ENCODE results near the gene MON1A.
"Not testable (repeated sequence)": the region's sequence is repeated elsewhere in the genome, so short reads cannot be mapped to it uniquely, and the experiment has no call there.

The MON1A gene

GRCh38 chr3:49916686-49917085, 12.9 kb downstream of the MON1A start:
- Histone ChIP-seq H3K36me3 (ENCODE audit: control insufficient read depth, insufficient read depth, low read length, severe bottlenecking) (peaks cover 9% of the 10 kb centered on the region), H3K9ac (ENCODE audit: low read length) (no peak overlapping the region), H3K4me1 (ENCODE audit: control insufficient read depth, insufficient read depth, low read length) (peaks cover 4% of the 10 kb centered on the region), H3K4me3 (ENCODE audit: low read length) (no peak overlapping the region), H3K27me3 (replicated peaks; ENCODE audit: control insufficient read depth, insufficient read depth, low read length) (no peaks in the 10 kb centered on the region), H3K9me3 (ENCODE audit: control insufficient read depth, low read length) (no peaks in the 10 kb centered on the region)
- peak; percentile 52 for DNase-seq (ENCODE audit: low read depth)

- Histone ChIP-seq H3K27me3 (replicated peaks; ENCODE audit: control insufficient read depth, insufficient read depth, low read length) (no peaks in the 10 kb centered on the region), H3K4me1 (ENCODE audit: control insufficient read depth, insufficient read depth, low read length) (peaks cover 4% of the 10 kb centered on the region), H3K4me3 (ENCODE audit: low read length) (no peak overlapping the region), H3K36me3 (ENCODE audit: control insufficient read depth, insufficient read depth, low read length, severe bottlenecking) (peaks cover 24% of the 10 kb centered on the region), H3K9me3 (ENCODE audit: control insufficient read depth, low read length) (no peaks in the 10 kb centered on the region), H3K9ac (ENCODE audit: low read length) (no peak overlapping the region)
- no peak for DNase-seq (ENCODE audit: low read depth)
These were observed 14.7 kb downstream of the MON1A start for GRCh38 chr3:49914906-49915305.

DNA sequence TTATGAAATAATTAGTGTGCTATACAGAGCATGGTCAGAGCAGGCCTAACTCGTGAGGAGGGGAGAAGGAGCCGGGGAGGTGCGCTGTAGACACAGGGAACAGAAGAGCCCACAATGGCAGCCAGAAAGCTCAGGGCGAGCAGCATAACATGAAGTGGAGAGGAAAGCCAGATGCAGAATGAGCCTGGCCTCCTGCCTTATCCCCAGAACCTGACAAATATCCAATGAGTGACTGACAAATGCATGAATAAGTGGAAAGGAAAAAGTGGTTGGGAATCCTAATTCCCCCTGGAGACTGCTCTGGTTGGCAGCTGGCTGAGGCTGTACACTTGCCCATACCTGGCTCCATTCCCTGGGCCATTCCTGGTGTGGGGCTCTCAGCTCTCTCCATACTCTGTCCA, 16.7 kb downstream of the MON1A start:
- no peak overlapping the region for H3K4me3 ChIP-seq (ENCODE audit: low read length)
- H3K36me3 ChIP-seq (ENCODE audit: control insufficient read depth, insufficient read depth, low read length, severe bottlenecking): peaks cover 37% of the 10 kb centered on the region
- no peaks in the 10 kb centered on the region for H3K9me3 ChIP-seq (ENCODE audit: control insufficient read depth, low read length)
- H3K27me3 ChIP-seq (replicated peaks; ENCODE audit: control insufficient read depth, insufficient read depth, low read length): no peaks in the 10 kb centered on the region
- DNase-seq (ENCODE audit: low read depth): no peak
- H3K9ac ChIP-seq (ENCODE audit: low read length): no peak overlapping the region
- H3K4me1 ChIP-seq (ENCODE audit: control insufficient read depth, insufficient read depth, low read length): peaks cover 4% of the 10 kb centered on the region

- Histone ChIP-seq H3K36me3 (ENCODE audit: control insufficient read depth, insufficient read depth, low read length, severe bottlenecking) (peaks cover 37% of the 10 kb centered on the region), H3K4me1 (ENCODE audit: control insufficient read depth, insufficient read depth, low read length) (peaks cover 4% of the 10 kb centered on the region)
These were observed 18.0 kb downstream of the MON1A start for GRCh38 chr3:49911611-49912010.

GRCh38 chr3:49911124-49911420, 18.5 kb downstream of the MON1A start:
- no peak for DNase-seq (ENCODE audit: low read depth)
- Histone ChIP-seq H3K4me3 (ENCODE audit: low read length) (no peak overlapping the region), H3K36me3 (ENCODE audit: control insufficient read depth, insufficient read depth, low read length, severe bottlenecking) (peaks cover 37% of the 10 kb centered on the region), H3K27me3 (replicated peaks; ENCODE audit: control insufficient read depth, insufficient read depth, low read length) (no peaks in the 10 kb centered on the region), H3K4me1 (ENCODE audit: control insufficient read depth, insufficient read depth, low read length) (peaks cover 4% of the 10 kb centered on the region), H3K9me3 (ENCODE audit: control insufficient read depth, low read length) (no peaks in the 10 kb centered on the region), H3K9ac (ENCODE audit: low read length) (no peak overlapping the region)

More at GRCh38 chr3:49911611-49912010, 18.0 kb downstream of the MON1A start:
- no peaks in the 10 kb centered on the region for H3K9me3 ChIP-seq (ENCODE audit: control insufficient read depth, low read length)
- DNase-seq (ENCODE audit: low read depth): no peak
- no peak overlapping the region for H3K4me3 ChIP-seq (ENCODE audit: low read length)
- no peak overlapping the region for H3K9ac ChIP-seq (ENCODE audit: low read length)
- no peaks in the 10 kb centered on the region for H3K27me3 ChIP-seq (replicated peaks; ENCODE audit: control insufficient read depth, insufficient read depth, low read length)

- Histone ChIP-seq H3K9me3 (ENCODE audit: control insufficient read depth, low read length) (no peaks in the 10 kb centered on the region), H3K27me3 (replicated peaks; ENCODE audit: control insufficient read depth, insufficient read depth, low read length) (no peaks in the 10 kb centered on the region), H3K4me3 (ENCODE audit: low read length) (no peak overlapping the region), H3K36me3 (ENCODE audit: control insufficient read depth, insufficient read depth, low read length, severe bottlenecking) (peaks cover 37% of the 10 kb centered on the region), H3K4me1 (ENCODE audit: control insufficient read depth, insufficient read depth, low read length) (peaks cover 4% of the 10 kb centered on the region), H3K9ac (ENCODE audit: low read length) (no peak overlapping the region)
- DNase-seq (ENCODE audit: low read depth): no peak
These were observed 19.0 kb downstream of the MON1A start for GRCh38 chr3:49910409-49911123.

DNA sequence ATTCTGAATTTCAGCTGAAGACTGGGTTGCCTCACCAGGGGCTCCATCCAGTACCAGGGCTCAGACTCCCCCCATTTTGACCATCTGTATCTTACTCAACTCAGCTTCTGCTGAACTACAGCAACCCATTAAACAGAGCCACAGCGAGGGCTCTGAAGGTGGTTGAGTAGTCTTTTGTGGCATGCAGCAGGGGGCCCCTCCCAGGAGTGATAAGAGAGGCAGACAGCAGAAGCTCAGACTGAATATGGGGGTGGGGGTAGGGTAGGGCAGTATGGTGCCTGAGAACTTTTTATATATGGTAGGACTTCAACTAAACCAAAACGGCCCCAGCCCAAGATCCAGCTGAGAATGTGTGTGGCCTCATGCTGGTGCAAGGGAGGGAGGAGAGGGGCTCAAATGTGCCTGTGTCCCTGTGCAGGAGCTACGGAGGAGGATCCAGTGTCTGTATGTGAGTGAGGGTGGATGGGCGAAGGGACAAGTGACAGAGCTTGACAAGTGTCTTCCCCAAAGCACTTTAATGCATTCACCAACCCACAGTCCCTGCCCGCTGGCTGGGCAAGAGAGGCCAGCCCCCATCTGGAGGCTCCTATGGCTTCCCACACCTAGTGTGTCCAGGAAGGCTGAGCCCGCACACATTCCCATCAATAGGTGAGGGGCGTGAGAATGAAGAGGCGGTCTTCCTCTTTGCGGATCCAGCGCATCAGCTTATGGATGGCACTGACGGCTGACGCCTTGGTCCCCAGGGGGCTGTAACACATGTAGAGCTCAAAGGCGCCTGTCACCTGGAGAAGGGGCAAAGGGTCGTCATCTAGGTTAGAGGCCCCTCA, 21.0 kb downstream of the MON1A start:
- H3K36me3 ChIP-seq (ENCODE audit: control insufficient read depth, insufficient read depth, low read length, severe bottlenecking): peaks cover 37% of the 10 kb centered on the region
- no peak overlapping the region for H3K9ac ChIP-seq (ENCODE audit: low read length)
- no peak for DNase-seq (ENCODE audit: low read depth)
- no peaks in the 10 kb centered on the region for H3K27me3 ChIP-seq (replicated peaks; ENCODE audit: control insufficient read depth, insufficient read depth, low read length)
- H3K4me1 ChIP-seq (ENCODE audit: control insufficient read depth, insufficient read depth, low read length): peaks cover 4% of the 10 kb centered on the region
- H3K9me3 ChIP-seq (ENCODE audit: control insufficient read depth, low read length): no peaks in the 10 kb centered on the region
- no peak overlapping the region for H3K4me3 ChIP-seq (ENCODE audit: low read length)

GRCh38 chr3:49906073-49906743, 23.4 kb downstream of the MON1A start:
- Histone ChIP-seq H3K27me3 (replicated peaks; ENCODE audit: control insufficient read depth, insufficient read depth, low read length) (no peaks in the 10 kb centered on the region), H3K36me3 (ENCODE audit: control insufficient read depth, insufficient read depth, low read length, severe bottlenecking) (peaks cover 26% of the 10 kb centered on the region), H3K4me3 (ENCODE audit: low read length) (peak overlapping the region; percentile 64), H3K9ac (ENCODE audit: low read length) (peak overlapping the region; percentile 27), H3K4me1 (ENCODE audit: control insufficient read depth, insufficient read depth, low read length) (peaks cover 3% of the 10 kb centered on the region), H3K9me3 (ENCODE audit: control insufficient read depth, low read length) (no peaks in the 10 kb centered on the region)
- DNase-seq (ENCODE audit: low read depth): peak; percentile 76

GRCh38 chr3:49904448-49904847, 25.2 kb downstream of the MON1A start:
- peaks cover 11% of the 10 kb centered on the region for H3K4me1 ChIP-seq (ENCODE audit: control insufficient read depth, insufficient read depth, low read length)
- H3K36me3 ChIP-seq (ENCODE audit: control insufficient read depth, insufficient read depth, low read length, severe bottlenecking); DNase-seq (ENCODE audit: low read depth); H3K27me3 ChIP-seq (replicated peaks; ENCODE audit: control insufficient read depth, insufficient read depth, low read length); H3K9me3 ChIP-seq (ENCODE audit: control insufficient read depth, low read length); H3K9ac ChIP-seq (ENCODE audit: low read length); H3K4me3 ChIP-seq (ENCODE audit: low read length): not testable (repeated sequence)

DNA sequence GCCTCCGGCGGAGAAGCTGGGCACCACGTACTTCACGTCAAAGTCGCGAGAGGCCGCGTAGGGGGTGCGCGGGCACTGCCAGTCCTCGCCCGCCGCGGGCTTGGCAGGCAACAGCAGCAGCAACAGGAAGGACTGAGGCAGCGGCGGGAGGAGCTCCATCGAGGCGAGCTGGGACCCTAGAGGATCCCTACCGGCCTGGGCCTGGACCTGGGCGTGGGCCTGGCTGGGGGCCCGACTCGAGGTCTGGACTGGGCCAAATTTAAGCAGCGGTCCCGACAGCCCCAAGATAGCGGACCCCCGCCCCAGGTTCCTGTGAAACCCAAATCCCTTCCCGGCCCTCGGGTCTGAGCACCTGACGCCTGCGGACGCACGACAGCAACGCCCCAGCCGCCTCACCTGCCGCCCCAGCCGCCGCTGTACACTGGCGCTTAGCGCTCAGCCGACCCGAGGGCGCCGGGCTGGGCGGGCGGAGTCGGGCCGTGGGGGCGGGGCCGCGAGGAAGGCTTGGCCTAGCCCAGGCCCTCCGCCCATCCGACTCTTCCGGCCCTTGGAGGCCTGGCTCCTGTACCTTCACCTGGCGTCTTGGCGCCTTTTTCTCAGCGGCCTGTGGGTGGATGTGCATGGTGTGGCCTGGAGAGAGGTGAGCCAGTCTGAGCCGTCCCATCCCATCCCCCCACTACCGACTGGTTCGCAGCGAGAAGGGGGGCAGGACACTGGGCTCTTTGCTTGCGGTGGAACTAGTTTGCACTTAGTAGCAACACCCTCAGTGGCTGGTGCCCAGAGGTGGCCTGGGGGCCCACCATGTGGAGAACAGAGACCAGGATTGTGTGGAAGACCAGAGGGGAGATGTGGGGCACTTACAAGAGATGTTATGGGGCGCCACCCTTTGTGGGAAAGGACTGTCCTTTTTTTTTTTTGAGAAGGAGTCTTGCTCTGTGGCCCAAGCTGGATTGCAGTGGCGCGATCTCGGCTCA, 25.9 kb downstream of the MON1A start, which contains the start of gene MST1R:
TSS of gene MST1R (minus strand) at position 423 of the 974 bp plus-strand sequence. CDS start at position 159, 264 bp downstream.
- peak within 1 kb of the TSS; percentile 12 for H3K4me3 ChIP-seq (ENCODE audit: low read length)
- DNase-seq (ENCODE audit: low read depth): no peak

More for the DNA sequence above, 25.9 kb downstream of the MON1A start, which contains the start of gene MST1R:
- H3K36me3 ChIP-seq (ENCODE audit: control insufficient read depth, insufficient read depth, low read length, severe bottlenecking): peaks cover under 1% of the 10 kb centered on the region
- no peaks in the 10 kb centered on the region for H3K27me3 ChIP-seq (replicated peaks; ENCODE audit: control insufficient read depth, insufficient read depth, low read length)
- H3K4me1 ChIP-seq (ENCODE audit: control insufficient read depth, insufficient read depth, low read length): peaks cover 11% of the 10 kb centered on the region
- peak within 1 kb of the TSS; percentile 52 for H3K9ac ChIP-seq (ENCODE audit: low read length)
- H3K9me3 ChIP-seq (ENCODE audit: control insufficient read depth, low read length): no peaks in the 10 kb centered on the region

Measured in adipocyte (in vitro differentiated cells).